GM13977 (cell line): Measurements from ENCODE around the gene USP49.

Source experiments
- DNase-seq: peaks from one replicate; pipeline ENCODE4 v3.0.0; 2012; ENCODE audit warnings: low spot score
- in situ Hi-C: fragments of 300-500 bp; cut with MboI; formaldehyde crosslinking; loops from one replicate; pipeline ENCODE4 v1.12.0; 2022; ENCODE audit warnings: low sequenced_read_pairs, low pct_unique_long_range_greater_than_20kb, mixed read lengths, inconsistent platforms; ENCODE audit not compliant: unreplicated experiment
- TF ChIP-seq, protein P1 (sequence below): IDR thresholded peaks from 2 replicates; pipeline ENCODE4 v1.5.1; 2012; ENCODE audit warnings: mild to moderate bottlenecking, control low read depth; ENCODE audit not compliant: insufficient read depth; ENCODE audit errors: extremely low read depth, missing control alignments

USP49 gene

DNA sequence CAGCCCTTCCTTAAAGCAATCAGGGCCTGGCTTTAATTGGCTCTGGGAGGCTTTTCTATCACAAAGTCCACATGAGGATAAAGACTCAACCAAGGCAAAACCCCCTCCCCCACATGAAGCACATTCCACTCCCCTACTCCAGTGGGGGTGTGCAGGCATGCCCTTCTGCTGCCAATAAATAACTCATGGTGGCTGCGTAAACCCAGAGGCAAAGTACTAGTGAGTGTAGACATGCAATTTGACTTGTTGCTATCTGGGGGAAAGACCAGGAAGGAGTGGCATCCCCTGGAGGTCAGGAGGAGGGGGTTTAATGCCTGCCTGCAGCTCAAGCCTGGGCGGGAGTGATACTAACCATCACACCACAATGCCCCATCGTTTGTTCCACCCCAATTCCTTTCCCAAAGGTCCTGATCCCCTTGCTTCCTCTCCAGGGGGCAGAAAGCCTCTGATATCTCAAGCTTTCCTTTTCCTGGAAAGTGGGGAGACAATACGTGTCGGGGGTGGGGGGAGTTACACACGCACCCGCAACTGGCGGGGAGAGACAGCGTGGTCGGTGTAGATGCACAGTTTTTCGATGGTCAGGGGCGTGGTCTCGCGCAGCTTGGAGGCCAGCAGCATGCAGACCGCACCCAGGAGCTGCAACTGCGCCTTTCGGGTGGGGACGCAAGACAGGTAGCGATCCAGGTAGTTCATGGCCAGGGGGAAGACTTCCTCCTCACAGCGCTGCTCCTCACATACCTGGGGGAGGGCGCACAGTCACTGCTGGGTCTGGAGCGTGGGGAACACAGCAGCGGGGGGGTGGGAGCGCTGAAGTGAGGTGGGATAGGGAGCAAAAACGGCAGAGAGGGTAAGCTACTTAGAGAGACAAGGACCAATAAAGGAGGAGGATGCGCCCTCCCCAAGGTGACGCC is 44.9 kb upstream of the USP49 start:
- TF ChIP-seq, protein P1, sequence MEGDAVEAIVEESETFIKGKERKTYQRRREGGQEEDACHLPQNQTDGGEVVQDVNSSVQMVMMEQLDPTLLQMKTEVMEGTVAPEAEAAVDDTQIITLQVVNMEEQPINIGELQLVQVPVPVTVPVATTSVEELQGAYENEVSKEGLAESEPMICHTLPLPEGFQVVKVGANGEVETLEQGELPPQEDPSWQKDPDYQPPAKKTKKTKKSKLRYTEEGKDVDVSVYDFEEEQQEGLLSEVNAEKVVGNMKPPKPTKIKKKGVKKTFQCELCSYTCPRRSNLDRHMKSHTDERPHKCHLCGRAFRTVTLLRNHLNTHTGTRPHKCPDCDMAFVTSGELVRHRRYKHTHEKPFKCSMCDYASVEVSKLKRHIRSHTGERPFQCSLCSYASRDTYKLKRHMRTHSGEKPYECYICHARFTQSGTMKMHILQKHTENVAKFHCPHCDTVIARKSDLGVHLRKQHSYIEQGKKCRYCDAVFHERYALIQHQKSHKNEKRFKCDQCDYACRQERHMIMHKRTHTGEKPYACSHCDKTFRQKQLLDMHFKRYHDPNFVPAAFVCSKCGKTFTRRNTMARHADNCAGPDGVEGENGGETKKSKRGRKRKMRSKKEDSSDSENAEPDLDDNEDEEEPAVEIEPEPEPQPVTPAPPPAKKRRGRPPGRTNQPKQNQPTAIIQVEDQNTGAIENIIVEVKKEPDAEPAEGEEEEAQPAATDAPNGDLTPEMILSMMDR = no peak
- no peak for DNase-seq
- in situ Hi-C loops = no loop called here

DNA sequence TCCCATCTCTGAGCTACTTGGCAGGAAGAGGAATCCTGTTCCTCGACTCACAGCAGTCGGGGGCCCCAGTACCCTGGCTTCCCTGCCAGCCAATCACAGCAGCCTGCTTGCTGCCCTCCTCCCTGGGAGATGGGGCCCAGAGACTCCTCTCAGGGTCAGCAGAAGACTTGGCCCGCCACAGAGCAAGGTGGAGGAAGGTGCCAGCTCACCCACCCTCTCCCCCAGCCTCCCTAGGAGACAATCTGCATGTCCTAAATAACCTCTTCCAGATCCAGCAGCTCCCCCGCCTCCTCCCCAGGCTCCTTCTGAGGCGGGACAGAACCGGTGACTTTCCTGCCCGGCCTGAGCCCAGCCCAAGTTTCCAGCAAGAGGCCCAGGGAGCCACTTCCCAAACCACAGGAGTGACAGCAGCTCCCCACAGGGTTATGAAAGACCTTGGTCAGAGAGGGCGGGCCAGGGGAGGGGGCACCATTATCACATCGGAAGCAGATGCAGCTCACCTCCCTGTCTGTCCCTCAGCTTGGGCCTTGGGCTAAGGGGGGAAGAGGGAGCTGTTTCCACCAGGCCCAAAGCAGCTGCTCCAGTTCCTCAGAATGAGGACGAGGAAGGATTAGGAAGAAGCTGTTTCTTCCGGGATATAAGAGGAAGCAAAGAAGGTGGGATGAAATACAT is 44.1 kb upstream of the USP49 start:
- TF ChIP-seq, protein P1 = no peak
- in situ Hi-C loops = no loop called here
- DNase-seq = no peak

DNA sequence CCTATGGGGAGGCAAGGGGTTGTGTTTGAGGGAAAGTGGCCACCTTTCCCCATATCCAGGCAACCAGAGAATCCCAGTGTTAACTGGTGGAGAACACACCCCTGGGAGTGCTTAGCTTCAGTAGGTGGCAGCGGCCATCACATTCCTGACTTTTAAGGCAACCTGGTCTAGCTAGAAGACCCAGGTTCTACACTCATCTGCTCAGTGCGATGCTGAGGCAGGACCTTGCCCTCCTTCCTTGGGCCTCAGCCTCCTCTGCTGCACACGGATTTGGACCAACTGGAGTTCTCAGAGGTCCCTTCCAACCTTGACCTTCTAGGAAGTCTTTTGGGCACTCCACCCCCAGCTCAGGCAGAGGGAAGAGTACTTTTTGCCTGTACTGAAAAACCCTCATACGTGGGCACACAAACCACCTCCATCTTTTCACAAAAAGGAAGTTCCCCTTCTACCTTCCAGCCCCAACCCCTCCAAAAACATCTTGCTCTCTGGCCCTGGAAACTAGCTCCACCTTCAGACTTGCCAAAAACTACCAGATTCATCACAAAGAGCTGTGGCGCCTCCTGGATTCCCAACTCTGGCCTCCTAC is 43.5 kb upstream of the USP49 start:
- TF ChIP-seq, protein P1 = no peak
- in situ Hi-C loops = no loop called here

DNA sequence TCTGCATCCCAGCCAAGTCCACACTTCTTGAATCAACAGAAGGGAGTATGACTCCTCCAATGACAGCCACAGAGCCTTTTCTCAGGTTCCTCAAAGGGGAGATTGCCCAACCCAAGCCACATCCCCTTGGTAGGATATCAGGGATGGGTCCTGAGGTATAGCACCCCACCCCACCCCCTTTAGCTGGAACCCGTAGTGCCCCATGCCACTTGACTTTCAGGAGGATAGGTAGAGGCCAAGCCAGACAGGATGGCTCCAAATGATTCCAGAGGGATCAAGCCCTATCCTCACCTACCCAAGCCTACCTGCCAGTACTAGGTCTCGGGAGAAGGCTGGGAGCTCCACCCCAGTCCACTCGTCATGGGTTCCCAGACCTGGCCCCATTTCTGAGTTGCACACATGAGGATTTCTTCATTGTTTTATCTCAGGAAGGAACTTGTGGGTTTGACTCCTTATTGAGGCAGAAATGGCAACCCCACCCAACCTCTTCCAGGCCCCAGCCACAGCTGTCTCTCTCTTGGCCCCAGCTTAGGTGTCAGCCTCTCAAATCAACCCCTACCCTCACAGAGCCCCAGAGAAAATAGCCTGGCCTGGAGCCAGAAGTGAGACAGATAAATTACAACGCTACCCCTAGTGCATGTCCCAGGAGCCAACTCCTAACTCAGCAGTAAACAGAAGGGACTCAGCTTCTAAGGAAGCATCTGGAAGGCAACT is 42.8 kb upstream of the USP49 start:
- in situ Hi-C loops = no loop called here
- TF ChIP-seq, protein P1 = no peak
- no peak for DNase-seq

More for the DNA sequence above, 43.5 kb upstream of the USP49 start:
- no peak for DNase-seq

DNA sequence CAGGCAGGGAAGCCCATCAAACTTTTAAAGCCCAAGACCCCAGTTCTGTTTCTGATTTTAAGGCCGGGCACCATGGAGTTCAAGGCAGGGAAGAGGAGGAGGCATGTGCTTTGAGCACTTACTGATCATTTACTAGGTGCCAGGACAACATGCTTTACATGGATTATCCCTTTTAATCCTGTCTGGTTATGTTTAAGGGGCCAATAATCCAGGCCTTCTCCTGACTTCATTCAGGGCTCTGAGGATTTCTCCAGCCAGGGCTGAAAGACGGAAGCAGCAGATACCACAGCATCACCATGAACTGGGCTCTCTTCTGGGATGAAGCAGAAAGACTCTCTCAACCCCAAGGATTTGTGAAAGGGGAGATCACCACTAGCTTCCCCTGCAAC is 42.3 kb upstream of the USP49 start:
- in situ Hi-C loops = no loop called here
- DNase-seq = no peak
- TF ChIP-seq, protein P1 = no peak
